Measurements from ENCODE around the gene GNAQ. TPM values are rescaled to one million over a fixed set of nuclear protein-coding genes. Genes with fewer than 3 reads are reported as not detected.

Gene GNAQ
- total and polyA plus RNA-seq, 2 experiments from 2014 or later: 21.1 to 43.1 TPM

DNA sequence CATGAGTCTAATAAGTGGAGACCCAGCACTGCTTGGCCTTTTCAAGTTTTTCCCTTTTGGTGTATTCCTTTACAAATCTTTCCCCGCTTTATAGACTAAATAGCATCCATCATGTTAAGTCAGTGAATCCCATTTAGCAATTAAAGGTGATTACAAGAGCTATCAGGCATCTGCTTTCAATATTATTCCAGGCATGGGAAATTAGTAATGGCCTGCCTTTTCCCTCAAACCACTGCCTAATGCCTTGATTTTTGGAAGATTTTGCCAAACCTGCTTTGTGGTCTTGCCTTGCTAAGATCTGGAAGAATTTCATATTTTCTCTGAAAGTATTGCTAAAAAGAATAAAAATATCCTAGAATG is 280.6 kb downstream of the GNAQ start:
- H3K27ac Mint-ChIP-seq: no peak overlapping the region
- Histone ChIP-seq H3K79me2 (replicated peaks; ENCODE audit: insufficient read depth) (no peaks in the 10 kb centered on the region), H3K4me2 (no peak overlapping the region), H3K36me3 (ENCODE audit: insufficient read depth) (no peaks in the 10 kb centered on the region), H4K20me1 (replicated peaks; ENCODE audit: insufficient read depth) (no peaks in the 10 kb centered on the region), H3F3A (replicated peaks; ENCODE audit: low read depth) (no peaks in the 10 kb centered on the region), H3K4me3 (no peak overlapping the region), H2AFZ (no peak overlapping the region), H3K4me1 (ENCODE audit: insufficient read depth) (peaks cover 3% of the 10 kb centered on the region), H3K27me3 (ENCODE audit: insufficient read depth) (no peaks in the 10 kb centered on the region), H3K9me2 (ENCODE audit: insufficient read depth) (peaks cover 8% of the 10 kb centered on the region; the same call in 1 of the 2 replicates), H3K27ac (ENCODE audit: low read depth) (no peak overlapping the region)
- TF ChIP-seq EZH2 (IDR thresholded peaks at IDR 0.05; ENCODE audit: low read depth, unreplicated experiment): no peak
- no peak for TF ChIP-seq ZNF331 (CRISPR knock-in tag; IDR thresholded peaks at IDR 0.05; ENCODE audit: low read depth)
- TF ChIP-seq ZNF114 (CRISPR knock-in tag; IDR thresholded peaks at IDR 0.05): no peak
- TF ChIP-seq, protein P1, sequence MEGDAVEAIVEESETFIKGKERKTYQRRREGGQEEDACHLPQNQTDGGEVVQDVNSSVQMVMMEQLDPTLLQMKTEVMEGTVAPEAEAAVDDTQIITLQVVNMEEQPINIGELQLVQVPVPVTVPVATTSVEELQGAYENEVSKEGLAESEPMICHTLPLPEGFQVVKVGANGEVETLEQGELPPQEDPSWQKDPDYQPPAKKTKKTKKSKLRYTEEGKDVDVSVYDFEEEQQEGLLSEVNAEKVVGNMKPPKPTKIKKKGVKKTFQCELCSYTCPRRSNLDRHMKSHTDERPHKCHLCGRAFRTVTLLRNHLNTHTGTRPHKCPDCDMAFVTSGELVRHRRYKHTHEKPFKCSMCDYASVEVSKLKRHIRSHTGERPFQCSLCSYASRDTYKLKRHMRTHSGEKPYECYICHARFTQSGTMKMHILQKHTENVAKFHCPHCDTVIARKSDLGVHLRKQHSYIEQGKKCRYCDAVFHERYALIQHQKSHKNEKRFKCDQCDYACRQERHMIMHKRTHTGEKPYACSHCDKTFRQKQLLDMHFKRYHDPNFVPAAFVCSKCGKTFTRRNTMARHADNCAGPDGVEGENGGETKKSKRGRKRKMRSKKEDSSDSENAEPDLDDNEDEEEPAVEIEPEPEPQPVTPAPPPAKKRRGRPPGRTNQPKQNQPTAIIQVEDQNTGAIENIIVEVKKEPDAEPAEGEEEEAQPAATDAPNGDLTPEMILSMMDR (conservative IDR thresholded peaks at IDR 0.05; ENCODE audit: low read depth in 2 of 2): no peak
- TF ChIP-seq JUNB (IDR thresholded peaks at IDR 0.05; ENCODE audit: unreplicated experiment): no peak
- no peak for TF ChIP-seq CREB1 (CRISPR knock-in tag; IDR thresholded peaks at IDR 0.05; ENCODE audit: low read depth)
- TF ChIP-seq POLR2AphosphoS5 (IDR thresholded peaks at IDR 0.05; ENCODE audit: low read depth): no peak
- TF ChIP-seq ZNF462 (CRISPR knock-in tag; IDR thresholded peaks at IDR 0.05): no peak
- TF ChIP-seq EZH2phosphoT487 (IDR thresholded peaks at IDR 0.05; ENCODE audit: unreplicated experiment): no peak
- TF ChIP-seq NANOG (IDR thresholded peaks at IDR 0.05; ENCODE audit: borderline replicate concordance): no peak
- TF ChIP-seq, protein P2, sequence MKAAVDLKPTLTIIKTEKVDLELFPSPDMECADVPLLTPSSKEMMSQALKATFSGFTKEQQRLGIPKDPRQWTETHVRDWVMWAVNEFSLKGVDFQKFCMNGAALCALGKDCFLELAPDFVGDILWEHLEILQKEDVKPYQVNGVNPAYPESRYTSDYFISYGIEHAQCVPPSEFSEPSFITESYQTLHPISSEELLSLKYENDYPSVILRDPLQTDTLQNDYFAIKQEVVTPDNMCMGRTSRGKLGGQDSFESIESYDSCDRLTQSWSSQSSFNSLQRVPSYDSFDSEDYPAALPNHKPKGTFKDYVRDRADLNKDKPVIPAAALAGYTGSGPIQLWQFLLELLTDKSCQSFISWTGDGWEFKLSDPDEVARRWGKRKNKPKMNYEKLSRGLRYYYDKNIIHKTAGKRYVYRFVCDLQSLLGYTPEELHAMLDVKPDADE (IDR thresholded peaks at IDR 0.05): no peak
- no peak for TF ChIP-seq STAT1 (IDR thresholded peaks at IDR 0.05; ENCODE audit: unreplicated experiment)
- peaks cover 17% of the 10 kb centered on the region for H3K4me1 Mint-ChIP-seq
- no peak for ATAC-seq
- no peak for DNase-seq (ENCODE audit: low spot score)
- no peaks in the 10 kb centered on the region for H3K9me3 Mint-ChIP-seq
- H3K4me3 Mint-ChIP-seq: no peak overlapping the region
- no peaks in the 10 kb centered on the region for H3K27me3 Mint-ChIP-seq (ENCODE audit: insufficient read depth, low read depth, poor library complexity)
- H3K36me3 Mint-ChIP-seq (ENCODE audit: low read depth): peaks cover 6% of the 10 kb centered on the region
